ENCODE measurements around the gene SMIM21.

The SMIM21 gene

DNA sequence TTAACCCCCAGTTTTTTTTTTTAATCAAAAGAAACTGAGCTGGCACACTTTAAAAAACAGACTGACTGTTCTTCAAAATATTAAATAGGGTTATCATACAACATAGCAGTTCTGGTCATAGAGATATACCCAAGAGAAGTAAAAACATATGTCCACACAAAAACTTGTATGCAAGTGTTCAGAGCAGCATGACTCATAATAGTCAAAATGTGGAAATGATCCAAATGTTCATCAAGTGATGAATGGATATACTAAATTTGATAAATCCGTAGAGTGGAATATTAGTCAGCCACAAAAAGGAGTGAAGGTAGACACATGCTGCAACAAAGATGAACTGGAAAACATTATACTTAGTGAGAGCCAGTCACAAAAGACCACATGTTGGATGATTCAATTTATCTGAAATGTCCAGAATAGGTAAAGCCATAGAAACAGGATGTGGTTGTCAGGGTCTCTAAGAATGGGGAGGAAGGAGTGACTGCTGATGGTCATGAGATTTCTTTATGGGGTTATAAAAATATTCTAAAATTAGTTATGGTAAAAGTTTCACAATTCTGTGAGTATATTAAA lies 5.1 kb downstream of the SMIM21 start:
- DNase-seq (ENCODE audit: low read depth): no peak

DNA sequence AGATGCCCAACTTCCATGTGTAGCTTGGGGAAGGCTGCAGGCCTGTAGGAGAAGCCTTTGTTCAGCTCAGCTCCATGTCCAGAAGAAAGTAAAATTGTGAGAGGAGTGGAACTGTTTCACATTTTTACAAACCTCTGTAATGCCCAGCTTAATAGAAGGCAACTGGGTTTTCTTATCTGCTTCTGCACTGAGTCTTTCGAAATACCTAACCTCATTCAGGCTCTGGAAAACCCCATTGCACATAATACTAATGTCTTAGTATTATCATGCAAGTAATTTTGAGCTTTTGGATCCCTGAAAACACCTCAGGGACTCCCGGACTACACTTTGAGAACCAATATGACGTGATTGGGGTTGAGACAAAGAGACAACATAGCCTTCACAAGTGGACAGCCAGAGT lies 5.8 kb downstream of the SMIM21 start:
- no peak for DNase-seq (ENCODE audit: low read depth)

DNA sequence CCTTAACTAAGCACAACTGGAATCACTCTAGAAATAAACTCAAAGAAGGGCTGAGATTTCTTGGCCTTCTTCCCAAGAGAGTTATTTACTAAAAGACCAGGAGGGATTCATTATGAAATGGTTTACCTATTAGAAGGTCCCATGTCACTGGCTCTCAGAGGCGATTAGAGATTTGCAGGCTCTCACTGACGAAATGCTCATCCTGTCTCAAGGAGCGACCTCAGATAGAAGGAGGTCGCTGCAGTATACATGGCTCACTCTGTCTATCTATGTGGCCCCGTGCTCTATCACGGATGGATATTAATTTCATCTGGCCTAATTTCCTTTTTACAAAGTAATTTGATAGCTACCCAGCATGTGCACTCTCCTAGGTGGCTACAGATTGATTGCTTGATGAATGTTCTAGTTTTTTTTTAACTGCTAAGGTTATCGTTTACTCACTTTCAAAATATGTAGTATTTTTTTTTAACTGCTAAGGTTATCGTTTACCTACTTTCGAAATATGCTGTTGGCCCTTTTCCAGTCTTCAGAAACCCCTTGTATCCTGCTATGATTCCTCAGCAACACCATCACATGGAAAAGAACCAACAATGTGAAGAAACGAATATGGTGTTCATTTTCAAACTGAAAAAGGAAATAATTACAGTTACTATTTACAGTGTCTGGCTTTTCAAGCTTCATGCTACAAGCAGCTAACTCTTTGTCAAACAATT lies 9.1 kb downstream of the SMIM21 start:
- no peak for DNase-seq (ENCODE audit: low read depth)

DNA sequence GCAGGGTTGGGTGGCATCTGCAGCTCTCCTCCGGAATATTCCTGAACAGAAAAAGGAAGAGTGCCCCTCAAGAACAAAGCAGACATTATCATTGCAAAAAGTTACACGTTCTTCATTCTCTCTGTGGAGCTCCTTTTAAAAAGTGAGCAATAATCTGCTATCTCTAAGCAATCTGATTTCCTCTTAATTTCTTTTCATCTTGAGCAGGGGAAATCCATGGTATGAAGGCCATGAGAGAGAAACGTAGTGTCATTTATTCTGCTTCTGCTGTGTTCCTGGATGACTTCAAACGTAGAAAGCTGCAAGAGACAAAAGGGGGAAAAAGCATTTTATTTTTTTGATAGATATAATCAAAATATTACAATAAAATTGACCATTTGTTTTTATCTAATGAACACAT lies 16.9 kb downstream of the SMIM21 start:
- DNase-seq (ENCODE audit: low read depth): no peak

DNA sequence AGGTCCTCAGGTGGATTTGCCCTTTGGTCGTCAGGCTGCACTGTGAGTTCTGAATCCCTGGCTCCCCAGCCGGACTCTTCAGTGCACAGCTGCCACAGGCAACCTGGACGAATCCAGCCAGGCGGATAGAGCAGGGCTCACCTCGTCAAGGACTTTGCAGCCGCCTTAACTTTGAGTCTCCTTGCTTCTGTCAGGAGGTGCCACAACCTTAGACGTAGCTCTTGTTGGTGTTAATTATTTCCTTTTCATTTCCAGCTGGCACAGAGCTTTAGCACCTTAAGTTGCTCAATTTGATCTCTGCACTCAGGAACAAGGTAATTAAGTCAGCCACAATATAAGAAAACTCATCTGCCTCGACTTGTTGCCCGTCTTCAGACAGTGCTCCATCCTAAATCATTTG lies 17.7 kb downstream of the SMIM21 start:
- DNase-seq (ENCODE audit: low read depth): no peak

DNA sequence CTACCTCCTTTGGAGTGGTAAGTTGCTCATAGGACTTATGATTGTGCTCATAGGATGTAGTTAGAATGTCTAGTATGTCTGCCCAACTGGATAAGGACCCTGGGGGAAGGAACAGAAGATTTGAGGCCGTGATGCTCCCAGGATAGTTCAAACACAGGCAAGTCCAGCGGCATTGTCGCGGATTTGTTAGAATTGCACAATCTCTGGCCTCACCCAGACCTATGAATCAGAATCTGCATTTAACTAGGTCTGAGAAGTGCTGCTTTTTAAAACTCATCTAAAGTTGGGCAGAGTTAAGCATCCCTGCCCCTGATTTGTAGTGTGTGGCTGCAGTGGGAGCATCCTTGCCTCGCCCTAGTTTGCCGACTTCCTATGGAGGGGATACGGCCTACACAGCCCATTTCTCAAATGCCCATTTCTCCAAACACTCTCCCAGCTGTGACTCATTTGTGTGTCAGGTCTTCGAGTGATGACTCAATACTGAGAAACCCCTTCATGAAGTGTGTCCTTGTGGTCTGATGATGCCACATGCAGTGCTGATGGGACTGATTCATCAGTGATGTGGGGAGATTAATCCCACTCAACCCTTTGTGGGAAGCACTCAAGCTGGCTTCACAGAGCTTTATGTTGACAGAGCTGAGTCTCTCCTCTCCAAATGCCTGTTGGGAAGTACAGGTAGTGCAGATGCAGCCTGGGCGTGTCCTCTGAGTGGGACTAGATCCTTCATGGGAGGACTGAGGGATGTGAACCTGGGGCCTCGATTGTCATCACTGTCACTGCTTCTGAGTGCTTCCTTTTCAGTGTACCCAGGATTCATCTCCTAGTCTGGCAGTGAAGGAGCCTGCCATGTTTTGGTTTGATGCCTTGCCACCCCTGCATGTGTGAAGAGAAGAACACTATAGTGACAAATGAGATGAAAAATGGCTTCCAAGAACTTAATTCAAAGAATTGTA lies 18.7 kb downstream of the SMIM21 start:
- DNase-seq (ENCODE audit: low read depth): peak; percentile 89

DNA sequence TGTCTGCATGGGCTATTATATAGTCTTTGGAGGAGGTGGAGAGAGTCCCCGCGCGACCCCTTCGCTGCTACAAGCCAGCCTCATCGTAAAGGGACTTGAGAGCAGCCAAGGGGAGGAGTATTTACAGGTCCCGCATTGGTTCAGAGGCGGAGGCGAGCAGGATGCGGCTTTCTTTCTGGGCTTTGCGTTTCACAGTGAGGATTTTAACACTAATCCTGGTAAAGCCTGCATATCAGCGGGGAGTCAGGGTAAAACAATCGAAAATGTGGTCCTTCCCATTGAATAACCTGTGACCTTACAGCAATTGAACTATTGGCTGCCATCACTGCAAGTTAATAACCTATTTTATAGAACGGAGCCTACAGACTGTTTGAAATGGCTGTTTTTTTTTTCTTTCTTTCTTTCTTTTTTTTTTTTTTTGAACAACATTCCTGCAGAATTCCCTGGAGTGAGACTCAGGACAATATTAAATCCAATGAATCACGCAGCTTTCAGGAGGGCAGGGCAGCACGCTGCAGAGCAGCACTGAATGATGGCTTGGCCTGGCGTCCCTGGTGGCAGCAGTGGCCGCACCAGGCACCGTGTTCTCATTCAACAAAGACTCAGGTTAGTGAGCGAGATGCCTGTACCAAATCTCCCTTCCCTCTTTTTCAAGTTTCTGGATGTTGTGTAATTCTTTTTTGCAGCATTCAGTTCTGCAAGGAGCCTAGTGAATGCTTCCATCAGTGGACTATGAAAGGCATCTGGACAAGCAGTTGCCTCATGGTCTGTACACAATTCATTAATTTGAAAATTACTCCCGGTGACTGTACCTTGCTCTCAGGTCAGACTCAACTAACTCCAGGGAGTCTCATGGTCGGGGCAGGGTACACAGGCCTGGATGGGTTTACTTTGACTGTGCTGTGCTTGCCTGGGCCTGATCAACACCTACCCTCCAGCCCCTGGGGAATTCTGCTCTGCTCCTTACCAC lies 19.8 kb downstream of the SMIM21 start:
- no peak for DNase-seq (ENCODE audit: low read depth)

DNA sequence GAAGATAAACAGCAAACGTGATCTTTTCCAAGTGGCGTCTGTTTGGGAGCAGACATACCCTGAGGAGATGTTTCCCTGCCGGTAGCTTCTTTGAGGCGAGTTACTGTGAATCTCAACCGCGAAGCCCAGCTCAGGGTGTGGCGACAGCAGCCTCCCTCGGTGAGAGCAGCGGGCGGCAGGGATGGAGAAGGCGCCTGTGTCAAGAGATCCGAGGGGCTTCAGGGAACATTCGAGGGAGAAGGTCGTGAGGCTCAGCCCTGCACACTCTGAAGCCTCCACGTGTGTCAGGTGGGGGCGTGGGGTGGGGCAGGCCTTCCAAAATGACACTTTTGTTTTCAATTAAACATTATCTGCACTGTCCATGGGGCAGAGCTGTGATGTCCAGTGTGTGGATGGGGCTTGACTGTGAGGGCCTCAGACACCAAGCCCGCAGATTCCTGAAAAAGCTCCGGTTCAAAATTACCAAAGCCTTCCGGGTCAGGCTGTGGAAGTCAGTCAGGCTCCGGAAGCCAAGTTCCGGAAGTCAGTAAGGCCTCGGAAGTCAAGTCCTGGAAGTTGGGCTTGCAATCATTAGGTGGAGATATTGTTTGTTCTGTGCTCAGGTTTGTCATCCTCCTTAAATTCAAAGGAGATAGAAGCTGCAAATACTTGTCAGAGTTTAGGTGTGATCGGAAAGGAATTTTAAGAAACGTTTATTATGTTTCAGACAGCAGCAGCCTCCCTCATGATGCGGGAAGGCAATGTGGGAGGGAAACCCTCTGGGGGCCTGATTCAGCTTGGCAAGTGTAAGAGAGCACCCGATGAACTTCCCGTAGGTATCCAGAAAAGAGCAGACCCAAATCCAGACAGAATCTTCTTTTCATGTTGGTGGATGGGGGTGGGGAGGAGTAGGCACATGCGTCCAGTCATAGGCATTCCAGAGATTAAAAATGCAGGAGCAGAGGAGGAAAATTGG lies 20.7 kb downstream of the SMIM21 start:
- DNase-seq (ENCODE audit: low read depth): no peak

DNA sequence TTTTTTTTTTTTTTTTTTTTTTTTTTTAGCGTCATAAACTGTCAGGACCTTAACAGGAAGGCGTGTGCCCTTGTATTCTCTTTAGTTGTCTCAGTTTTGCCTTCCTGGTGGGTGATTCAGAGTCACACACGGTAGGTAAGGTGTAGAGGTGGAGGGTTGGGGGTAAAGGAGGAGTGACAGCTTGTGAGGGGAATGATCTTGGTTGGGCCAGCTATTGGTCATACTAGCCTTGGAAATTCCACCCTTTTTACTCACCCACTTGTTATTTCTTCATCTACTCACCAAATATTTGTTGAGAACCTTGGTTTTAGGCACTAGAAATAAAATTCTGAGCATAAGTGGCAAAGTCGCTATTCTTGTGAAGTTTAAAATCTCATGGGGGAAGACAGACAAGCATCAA lies 22.2 kb downstream of the SMIM21 start:
- DNase-seq (ENCODE audit: low read depth): no peak

DNA sequence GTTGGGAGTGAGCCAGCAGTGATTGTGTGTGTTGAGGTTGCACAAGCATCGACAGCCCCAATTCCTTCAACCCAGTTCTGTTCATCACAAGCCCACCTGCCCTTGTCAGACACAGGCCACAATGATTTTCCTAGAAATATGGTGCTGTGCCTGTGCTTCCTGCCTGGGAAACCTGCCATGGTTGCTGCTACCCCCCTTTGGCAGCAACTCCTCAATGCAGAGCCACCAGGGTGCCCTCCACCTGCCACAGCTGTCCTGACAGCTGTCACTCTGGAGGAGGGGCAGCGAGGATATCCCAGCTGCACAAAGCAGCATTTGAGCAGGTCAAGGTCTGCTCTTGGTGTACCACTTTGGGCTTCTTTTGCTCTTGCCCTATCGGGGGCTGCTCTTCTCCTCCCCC lies 27.1 kb downstream of the SMIM21 start:
- DNase-seq (ENCODE audit: low read depth): no peak

DNA sequence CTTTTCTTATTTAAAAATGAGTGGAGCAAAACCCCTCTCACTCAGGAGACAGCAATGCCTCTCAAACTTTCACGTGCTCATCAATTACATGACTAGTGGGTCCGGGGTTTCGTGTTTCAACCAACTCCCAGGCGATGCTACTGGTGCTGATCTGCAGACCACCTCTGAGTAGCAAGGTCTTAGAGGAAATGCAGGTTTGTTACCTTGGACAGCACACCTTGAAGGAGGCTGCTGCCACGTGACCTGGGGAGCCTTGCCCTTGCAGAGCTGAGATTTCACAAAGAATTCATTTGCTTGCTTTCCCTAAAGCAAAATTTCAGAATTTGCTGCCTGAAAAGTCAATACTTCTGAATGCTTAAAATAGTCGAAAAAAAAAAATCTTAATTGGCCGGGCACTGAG lies 32.4 kb downstream of the SMIM21 start:
- no peak for DNase-seq (ENCODE audit: low read depth)

DNA sequence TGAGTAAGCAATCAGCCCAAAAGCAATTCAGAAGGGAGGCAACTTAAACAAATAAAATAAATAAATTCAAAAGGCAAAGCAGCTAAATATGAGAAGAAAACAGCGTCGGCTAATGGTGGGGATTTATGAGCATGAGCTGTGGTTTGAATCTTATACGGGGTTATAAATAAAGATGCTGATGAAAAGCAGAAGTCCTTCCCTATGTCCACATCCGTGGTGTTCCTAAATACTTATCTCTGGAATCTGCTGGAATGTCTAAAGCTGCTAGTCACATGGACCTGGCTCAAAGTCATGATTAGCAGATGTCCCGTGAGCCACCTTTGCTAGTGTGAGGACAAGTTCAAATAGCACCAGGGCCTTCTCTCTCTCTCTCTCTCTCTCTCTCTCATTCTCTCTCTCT lies 33.8 kb downstream of the SMIM21 start:
- DNase-seq (ENCODE audit: low read depth): no peak

DNA sequence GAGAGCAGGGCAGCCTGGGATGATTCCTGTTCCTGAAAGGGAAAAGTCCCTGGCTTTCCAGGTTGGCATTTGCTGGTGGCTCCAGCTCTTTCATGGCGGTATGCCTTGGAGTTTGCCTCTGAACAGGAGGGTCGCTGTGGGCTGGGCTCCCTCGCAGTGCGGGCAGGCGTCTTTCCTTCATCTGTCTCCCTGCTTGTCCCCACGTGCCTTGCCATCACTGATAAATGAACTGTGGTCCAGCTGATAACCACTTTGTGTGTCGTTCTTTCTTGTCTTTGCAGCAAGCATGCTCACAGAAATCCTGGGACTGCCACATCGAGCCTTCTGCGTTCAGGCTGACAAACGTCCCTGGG lies 35.3 kb downstream of the SMIM21 start:
- no peak for DNase-seq (ENCODE audit: low read depth)

DNA sequence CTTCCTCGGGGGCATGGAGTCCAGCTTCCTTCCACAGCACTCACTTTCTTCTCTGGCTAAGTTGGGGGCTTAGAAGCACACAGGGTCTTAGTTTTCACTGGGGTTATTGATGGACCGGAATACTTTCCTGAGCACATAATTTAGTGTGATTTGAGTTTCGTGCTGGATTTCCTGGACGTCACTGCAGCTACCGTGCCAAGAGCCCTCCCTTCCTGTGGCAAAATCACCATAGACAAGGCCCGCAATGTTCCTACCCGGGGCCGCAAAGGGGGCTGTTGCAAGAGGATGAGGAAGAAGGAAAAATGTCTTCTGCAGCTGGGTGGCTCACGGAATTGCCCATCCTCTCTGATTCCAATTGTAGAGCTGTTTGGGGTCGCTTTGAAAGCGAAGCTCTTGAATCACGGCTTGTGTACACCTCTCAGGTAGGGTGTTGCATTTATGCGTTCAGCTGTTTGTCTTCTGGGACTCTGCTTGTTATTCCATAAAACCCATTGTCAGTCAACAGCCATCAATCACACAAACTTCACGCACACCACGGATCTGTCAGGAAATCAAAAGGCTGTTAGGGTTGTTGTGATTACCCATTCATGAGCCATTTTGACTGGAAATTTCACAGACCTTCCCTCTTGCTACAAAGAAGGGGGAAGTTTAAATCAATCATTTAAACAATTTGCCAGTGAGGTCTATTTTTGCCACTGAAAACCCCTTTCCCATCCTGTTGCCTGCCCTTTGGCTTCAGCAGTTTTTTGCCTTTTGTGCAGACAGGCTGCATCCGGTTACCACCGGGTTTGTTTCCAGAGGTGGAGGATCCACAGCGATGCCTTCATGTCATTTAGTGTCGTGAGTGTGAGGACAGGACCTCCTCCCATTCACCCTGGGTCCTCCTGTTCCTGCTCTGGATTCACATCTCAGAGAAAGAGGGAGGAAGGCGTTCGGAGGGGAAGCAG lies 36.0 kb downstream of the SMIM21 start:
- no peak for DNase-seq (ENCODE audit: low read depth)

DNA sequence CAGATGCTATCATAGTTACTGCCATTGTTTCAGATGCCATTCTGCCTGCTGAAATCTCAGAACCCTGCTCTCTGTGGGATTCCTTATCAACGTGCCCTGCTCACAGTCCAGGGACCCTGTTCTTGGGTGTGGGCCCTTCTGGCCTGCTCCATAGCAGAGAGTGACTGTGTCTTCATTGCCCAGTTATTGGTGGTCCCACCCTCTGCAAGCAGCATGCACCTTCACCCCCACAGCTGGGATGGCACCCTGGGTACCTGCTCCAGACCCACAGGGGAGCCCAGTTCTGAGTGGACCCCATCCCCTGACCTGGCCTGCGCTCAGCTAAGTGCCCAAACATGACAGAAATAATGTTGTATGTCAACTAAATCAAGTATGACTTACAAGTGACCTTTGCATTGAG lies 36.6 kb downstream of the SMIM21 start:
- DNase-seq (ENCODE audit: low read depth): no peak

DNA sequence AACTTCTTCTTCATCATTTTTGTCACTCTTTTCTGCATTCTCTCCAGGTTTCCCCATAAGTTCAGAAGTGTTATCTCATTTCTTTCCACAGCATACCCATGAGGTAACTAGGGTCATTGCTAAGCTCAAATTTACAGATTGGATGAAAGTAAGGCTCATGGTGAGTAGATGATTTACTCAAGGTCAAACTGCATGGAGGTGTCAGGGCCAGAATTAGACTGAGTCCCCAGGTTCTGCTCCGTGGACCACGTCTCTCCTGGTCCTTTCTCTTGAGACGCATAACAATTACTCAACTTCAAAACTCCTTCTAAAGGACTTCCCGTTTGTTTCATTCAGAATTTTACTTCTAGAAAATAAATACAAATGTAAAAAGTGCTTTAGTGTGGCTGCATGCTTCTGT lies 43.4 kb downstream of the SMIM21 start:
- DNase-seq (ENCODE audit: low read depth): no peak

DNA sequence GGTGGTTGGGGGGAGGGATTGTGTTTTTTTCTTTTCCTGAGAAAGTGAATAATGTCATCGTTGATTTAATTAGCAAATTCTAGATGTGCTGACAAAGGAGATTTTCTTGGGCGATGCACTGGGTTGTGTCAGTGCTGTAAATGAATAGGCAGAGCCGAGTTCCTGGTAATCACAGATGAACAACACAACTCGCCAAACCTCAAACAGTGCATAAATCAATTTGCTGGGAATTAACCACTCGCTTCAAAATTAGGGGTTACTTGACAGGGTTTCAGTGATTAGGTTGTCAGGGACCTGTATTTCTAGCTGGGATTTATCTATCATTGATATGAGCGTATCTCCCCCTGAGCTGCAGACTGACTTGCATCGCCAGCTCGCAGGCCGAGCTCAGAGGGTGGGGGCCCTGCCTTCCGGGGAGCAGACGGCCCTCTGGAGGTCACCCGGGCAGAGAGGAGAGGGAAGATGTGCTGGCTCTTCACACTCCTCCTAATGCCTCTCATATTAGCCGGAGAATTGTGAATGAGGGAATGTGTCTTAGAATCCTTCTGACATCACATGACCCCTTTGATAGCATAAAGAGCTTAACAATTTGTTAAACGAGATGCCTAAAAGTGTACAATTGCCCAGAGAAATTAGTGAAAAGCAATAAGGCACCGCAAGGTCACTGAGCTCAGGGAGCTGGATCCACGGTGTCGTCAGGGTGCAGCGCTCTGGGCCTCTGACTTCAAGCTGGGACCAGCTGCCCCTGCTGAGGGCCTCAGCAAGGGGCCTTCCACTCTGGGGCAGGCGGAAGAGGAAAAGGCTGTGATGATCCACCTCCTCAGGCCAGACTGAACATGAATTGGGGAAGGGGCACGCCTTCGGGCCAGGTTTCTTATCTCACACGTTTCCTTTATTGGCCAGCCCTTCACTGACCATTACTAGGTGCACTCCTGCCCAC lies 48.9 kb downstream of the SMIM21 start:
- no peak for DNase-seq (ENCODE audit: low read depth)

DNA sequence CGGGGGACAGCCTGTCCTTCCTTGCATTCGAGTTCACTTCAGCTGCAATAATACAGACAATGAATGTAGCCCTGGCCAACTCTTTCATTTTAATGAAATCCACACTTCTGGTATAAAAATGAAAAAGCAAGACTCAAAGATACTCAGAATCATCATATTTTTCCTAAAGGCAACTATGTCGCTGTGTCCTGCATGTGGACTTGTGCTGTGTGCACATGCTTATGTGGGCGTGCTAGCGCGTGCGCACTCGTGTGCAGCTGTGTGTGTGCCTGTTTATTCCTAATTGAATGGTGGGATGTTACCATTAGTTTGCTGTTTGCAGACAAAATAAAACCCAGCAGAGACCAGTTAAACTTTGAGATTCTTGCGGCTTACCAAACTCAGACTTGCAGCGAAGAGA lies 49.6 kb downstream of the SMIM21 start:
- no peak for DNase-seq (ENCODE audit: low read depth)

DNA sequence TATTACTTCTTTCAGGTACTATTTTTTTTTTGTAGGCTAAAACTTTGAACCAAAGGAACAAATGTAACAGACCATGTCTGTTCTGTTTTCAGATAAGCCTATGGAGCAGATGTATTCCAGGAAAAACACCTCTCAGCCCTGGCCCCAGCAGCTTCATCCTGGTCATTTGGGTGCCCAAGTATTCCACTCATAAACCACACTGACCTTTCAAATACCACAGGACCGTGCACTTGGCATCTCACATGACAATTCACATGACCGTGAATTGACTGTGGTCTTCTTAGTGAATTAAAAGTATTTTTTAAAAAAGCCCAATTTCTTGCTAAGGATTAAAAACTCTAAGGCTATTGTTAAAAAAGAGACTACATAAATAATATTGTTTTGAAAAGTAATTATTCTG lies 50.2 kb downstream of the SMIM21 start:
- no peak for DNase-seq (ENCODE audit: low read depth)
